ENCODE data around the gene CAMK2D.
A peak's percentile ranks its signal among the peaks of the same experiment; 100 is the strongest.
"Not testable (repeated sequence)": the region's sequence is repeated elsewhere in the genome, so short reads cannot be mapped to it uniquely, and the experiment has no call there.

Gene CAMK2D

DNA sequence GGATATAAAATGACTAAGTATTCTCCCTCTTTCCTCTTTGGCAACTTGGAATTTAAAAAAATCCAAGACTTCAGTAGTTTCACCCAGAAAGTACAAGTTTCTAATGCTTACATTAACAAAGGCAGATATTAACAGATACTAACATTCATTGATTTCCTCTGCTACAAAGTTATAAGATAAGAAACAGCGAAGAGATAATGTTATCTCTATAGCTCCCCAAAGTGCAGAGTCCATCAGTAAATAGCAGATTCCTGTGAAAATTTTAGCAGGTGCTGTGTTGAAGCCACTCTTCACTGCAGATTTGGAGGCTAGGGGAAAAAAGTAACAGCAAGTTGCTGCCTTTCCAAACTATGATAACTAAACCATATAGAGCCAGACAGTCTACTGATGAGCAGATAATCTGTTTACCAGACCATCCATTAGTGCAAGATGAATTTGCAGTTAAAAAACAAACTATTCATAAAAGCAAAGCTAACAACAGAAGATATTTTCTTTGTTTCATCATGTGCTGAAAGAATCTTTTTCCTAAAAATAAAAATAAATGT lies 3.3 kb upstream of the CAMK2D start:
- DNase-seq (ENCODE audit: low read depth): no peak
- no peak for TF ChIP-seq CTCF (conservative IDR thresholded peaks at IDR 0.05; ENCODE audit: low read depth, low read length)
- H3K4me3 ChIP-seq (ENCODE audit: low read length): no peak overlapping the region

GRCh38 chr4:113763923-113764322 lies 2.4 kb upstream of the CAMK2D start:
- H3K4me3 ChIP-seq (ENCODE audit: low read length); DNase-seq (ENCODE audit: low read depth): not testable (repeated sequence)

DNA sequence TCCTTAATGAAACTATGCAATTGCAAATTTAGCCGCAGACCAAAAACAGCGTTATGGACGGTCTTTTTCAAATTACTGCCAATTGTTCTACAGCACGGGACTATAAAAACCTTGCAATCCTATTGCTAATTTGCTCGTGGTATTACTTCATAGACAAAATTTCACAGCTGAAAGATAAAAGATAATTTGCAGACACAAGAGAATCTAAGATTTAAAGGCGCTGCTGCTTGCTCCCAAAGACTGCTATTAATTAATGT lies 1.4 kb upstream of the CAMK2D start:
- TF ChIP-seq CTCF (conservative IDR thresholded peaks at IDR 0.05; ENCODE audit: low read depth, low read length): no peak
- DNase-seq (ENCODE audit: low read depth): no peak
- H3K4me3 ChIP-seq (ENCODE audit: low read length): peak overlapping the region; percentile 92

- TF ChIP-seq CTCF (conservative IDR thresholded peaks at IDR 0.05; ENCODE audit: low read depth, low read length): peak; percentile 8
- peak; percentile 99 for DNase-seq (ENCODE audit: low read depth)
Observed at GRCh38 chr4:113762186-113763028, 869 bp upstream of the CAMK2D start.

GRCh38 chr4:113760795-113761619 lies 531 bp downstream of the CAMK2D start:
- no peak for TF ChIP-seq CTCF (conservative IDR thresholded peaks at IDR 0.05; ENCODE audit: low read depth, low read length)
- H3K4me3 ChIP-seq (ENCODE audit: low read length): peak overlapping the region; percentile 92
- no peak for DNase-seq (ENCODE audit: low read depth)

More at GRCh38 chr4:113762186-113763028, 869 bp upstream of the CAMK2D start:
- peak overlapping the region; percentile 92 for H3K4me3 ChIP-seq (ENCODE audit: low read length)

- no peak for DNase-seq (ENCODE audit: low read depth)
- no peak for TF ChIP-seq CTCF (conservative IDR thresholded peaks at IDR 0.05; ENCODE audit: low read depth, low read length)
- peak overlapping the region; percentile 92 for H3K4me3 ChIP-seq (ENCODE audit: low read length)
Observed at GRCh38 chr4:113760094-113760794, 1.3 kb downstream of the CAMK2D start.

DNA sequence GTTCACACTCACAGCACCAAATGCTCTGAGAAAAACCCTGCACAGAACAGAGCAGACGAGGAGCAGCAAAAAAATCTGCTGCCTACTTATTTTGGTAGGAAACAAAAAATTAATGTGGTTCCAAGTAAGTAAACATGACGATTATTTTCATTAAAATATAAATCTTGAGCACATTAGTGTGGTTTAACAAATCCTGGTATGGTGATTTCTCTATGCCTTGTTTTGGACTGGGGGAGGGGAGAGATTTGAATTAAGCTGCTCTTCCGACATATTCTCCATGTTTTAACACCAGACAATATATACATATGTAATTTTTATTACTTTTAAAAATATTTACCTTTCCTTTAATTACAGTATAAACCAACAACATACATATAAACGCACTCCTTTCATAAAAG lies 1.8 kb downstream of the CAMK2D start:
- peak overlapping the region; percentile 92 for H3K4me3 ChIP-seq (ENCODE audit: low read length)
- no peak for TF ChIP-seq CTCF (conservative IDR thresholded peaks at IDR 0.05; ENCODE audit: low read depth, low read length)
- no peak for DNase-seq (ENCODE audit: low read depth)
